Measurements from ENCODE around the gene SLC4A2. TPM values are rescaled to one million over a fixed set of nuclear protein-coding genes. Genes with fewer than 3 reads are reported as not detected.

The SLC4A2 gene
- total RNA-seq, 4 donors from 2014 or later: 39.8 to 53.7 (median 45.0) TPM

DNA sequence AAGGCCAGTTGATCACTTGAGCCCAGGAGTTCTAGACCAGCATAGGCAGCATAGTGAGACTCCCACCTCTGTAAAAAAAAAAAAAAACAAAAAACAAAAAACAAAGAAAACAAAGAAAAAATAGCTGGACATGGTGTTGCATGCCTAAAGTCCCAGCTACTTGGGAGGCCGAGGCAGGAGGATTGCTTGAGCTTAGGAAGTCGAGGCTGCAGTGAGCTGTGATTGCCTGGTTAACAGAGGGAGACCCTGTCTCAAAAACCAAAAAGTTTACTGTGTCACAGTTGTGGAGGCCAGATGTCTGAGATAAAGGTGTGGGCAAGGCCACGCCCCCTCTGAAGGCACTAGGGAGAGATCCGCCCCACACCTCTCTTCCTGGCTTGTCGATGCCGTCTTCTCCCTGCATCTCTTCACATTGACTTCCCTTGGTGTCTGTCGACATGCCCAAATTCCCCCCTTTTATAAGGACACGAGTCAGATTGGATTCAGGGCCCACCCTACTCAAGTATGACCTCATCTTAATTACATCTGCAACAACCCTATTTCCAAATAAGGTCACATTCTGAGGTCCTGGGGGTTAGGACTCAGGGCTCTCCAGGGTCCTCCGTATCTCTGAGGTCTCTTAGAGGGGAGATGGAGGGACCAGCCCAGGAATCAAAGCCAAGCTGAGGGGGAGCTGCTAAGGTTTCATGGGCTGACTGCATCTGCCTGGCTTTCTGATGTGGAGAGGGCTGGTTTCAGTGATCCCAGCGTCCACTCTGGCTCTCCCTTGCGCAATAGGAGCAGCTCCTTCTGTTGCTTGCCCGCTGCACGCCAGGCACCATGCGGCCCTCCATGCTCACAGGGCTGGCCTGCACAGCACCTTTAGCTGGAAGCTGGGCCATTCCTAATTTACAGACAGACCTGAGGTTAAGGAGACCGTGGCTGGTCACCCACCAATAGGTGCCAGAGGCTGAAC lies 50.0 kb downstream of the SLC4A2 start:
- DNase-seq: no peak

DNA sequence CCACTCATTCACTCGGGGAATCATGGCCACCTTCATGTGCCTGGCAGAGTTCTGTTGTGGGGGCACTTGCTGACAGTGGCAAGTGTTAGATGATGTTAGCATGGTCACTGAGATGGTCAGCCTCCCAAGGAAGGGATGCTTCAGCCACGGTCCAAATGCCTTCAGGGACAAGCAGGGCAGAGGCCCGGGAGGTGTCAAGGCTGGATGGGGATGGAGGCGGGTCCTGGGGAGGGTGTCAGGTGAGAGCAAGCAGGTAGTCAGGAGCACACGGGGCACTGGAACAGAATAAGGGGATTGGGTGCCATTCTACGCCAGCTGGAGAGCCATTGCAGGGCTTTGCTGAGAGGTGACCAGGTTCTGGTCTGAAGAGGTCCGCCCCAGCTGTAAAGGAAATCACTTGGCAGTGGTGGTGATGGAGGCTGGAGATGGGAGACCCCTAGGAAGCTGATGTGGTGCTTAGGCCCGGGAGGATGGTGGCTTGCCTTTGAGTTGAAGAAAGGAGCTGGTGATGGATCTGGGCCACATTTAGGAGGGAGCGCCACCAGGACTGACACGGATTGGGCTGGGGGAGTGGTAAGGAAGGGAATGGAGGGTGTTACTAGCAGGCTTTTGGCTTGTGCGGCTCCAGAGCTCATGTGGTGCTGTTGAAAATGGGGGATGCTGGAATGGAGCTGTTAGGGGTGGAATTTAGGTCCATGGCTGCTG lies 51.0 kb downstream of the SLC4A2 start:
- H3K27ac ChIP-seq: peak overlapping the region in 3 of 4 donors; percentile 14 to 45 (median 32)
- intact Hi-C loops (cut with DNase I): loop anchor here (5.0 kb wide), 1 partner anchor 83 kb away; the partner anchor contains the start of gene ABCB8

More for the DNA sequence above, 50.0 kb downstream of the SLC4A2 start:
- H3K27ac ChIP-seq: peak overlapping the region in 3 of 4 donors; percentile 32 to 60 (median 45)
- WGBS, 2 donors: 64 to 74% methylated on average over 9 to 11 of the region's 15 CpGs
- peaks cover 14 to 52% (median 24%) of the 10 kb centered on the region in 3 donors for H3K4me1 ChIP-seq
- H3K9me3 ChIP-seq: no peaks in the 10 kb centered on the region
- TF ChIP-seq POLR2A (IDR thresholded peaks at IDR 0.05): no peak
- TF ChIP-seq, protein P1, sequence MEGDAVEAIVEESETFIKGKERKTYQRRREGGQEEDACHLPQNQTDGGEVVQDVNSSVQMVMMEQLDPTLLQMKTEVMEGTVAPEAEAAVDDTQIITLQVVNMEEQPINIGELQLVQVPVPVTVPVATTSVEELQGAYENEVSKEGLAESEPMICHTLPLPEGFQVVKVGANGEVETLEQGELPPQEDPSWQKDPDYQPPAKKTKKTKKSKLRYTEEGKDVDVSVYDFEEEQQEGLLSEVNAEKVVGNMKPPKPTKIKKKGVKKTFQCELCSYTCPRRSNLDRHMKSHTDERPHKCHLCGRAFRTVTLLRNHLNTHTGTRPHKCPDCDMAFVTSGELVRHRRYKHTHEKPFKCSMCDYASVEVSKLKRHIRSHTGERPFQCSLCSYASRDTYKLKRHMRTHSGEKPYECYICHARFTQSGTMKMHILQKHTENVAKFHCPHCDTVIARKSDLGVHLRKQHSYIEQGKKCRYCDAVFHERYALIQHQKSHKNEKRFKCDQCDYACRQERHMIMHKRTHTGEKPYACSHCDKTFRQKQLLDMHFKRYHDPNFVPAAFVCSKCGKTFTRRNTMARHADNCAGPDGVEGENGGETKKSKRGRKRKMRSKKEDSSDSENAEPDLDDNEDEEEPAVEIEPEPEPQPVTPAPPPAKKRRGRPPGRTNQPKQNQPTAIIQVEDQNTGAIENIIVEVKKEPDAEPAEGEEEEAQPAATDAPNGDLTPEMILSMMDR (IDR thresholded peaks at IDR 0.05): no peak
- intact Hi-C loops (cut with DNase I): loop anchor here (5.0 to 10.0 kb wide), 2 partner anchors 82 to 215 kb away; partner anchors contain the start of gene ABCB8
- H3K4me3 ChIP-seq: no peak overlapping the region
- no peaks in the 10 kb centered on the region for H3K27me3 ChIP-seq
- no peaks in the 10 kb centered on the region for H3K36me3 ChIP-seq

DNA sequence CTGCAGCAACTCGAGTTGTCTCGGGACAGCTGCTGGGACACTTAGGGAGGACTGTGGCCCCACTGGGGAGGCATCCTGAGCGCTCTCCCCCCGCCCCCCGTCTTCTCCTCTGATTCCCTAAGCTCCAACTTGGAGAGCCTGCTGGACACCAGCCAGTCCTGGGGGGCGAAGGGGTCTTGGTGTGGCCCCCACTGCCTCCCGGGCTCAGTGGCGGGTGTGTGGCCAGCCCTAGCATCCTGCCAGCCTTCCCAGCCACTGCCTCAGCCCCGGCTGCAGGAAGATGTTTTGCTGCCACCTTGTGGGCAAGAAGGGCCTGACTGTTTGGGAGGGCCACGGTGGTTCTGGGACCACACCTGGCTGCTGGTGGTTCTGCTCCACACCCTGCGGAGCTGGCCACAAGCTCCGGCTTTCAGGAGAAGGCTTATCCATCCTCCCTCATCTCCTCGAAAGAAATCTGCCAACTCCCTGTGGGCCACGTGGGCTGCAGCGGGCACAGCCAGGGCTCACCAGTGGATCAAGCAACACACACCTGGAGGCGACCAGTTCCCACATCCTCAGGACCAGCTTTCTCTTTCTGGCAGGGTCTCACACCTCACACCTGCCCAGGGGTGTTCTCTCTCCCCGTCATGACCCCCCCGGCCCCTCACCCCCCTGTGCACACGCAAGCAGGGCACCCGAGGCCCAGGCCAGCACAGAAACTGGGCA lies 51.7 kb downstream of the SLC4A2 start:
- peak overlapping the region in 3 of 4 donors; percentile 5 to 45 (median 9) for H3K27ac ChIP-seq
- TF ChIP-seq, protein P1 (IDR thresholded peaks at IDR 0.05): peak; percentile 59 to 94 (median 88)
- TF ChIP-seq POLR2A (IDR thresholded peaks at IDR 0.05): no peak
- H3K9me3 ChIP-seq: no peaks in the 10 kb centered on the region
- WGBS, 2 donors: 31 to 32% methylated on average over 4 to 7 of the region's 20 CpGs
- H3K36me3 ChIP-seq: no peaks in the 10 kb centered on the region
- peak; percentile 16 for DNase-seq
- H3K27me3 ChIP-seq: no peaks in the 10 kb centered on the region
- H3K4me3 ChIP-seq: no peak overlapping the region
- intact Hi-C loops (cut with DNase I): loop anchor here (5.0 kb wide), 1 partner anchor 84 kb away; the partner anchor contains the start of gene ABCB8
- peaks cover 17 to 51% (median 24%) of the 10 kb centered on the region in 3 donors for H3K4me1 ChIP-seq

More for the DNA sequence above, 51.0 kb downstream of the SLC4A2 start:
- Histone ChIP-seq H3K4me1 (peaks cover 17 to 44% (median 24%) of the 10 kb centered on the region in 3 donors), H3K36me3 (no peaks in the 10 kb centered on the region), H3K27me3 (no peaks in the 10 kb centered on the region), H3K4me3 (no peak overlapping the region), H3K9me3 (no peaks in the 10 kb centered on the region)
- no peak for DNase-seq
- TF ChIP-seq, protein P1 (IDR thresholded peaks at IDR 0.05): no peak
- no peak for TF ChIP-seq POLR2A (IDR thresholded peaks at IDR 0.05)
- WGBS, 2 donors: 63 to 65% methylated on average over 10 of the region's 11 CpGs

DNA sequence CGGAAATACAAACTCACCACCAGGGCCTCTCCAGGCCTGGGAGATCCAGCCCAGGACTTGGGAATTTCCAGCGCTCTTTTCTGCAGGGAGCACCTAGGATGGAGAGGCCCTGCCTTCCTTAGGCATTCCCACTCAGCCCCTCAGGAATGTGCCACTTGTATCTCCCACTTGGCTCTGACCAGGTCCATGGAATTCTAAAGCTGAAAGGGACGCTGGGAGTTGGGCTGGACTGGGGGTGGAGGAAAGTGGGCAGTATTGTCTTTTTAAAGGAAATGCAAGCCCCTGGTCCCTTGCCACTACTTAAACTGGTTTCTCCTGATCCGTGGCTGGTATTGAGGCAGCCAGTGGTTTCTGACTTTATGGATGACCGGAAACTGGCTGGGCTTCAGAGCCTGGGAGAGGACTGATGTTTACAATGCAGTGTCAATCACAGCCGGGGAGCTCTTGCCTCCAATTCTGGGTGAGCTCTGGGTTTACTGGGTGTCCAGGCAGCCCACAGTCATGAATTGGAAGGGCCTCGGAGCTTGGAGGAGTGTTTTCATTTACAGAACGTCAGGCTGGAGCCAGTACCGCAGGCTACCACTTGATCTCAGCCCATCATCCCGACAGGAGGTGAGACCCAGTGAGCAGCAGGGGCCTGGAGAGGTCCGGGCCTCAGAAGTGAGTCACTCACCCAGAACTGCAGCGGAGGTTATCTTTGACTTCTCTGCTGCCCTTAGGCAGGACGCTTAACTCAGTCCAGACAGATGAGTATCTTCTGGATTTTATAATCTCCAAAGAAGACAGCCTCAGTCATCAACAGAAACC lies 54.2 kb downstream of the SLC4A2 start:
- no peak for DNase-seq
- Histone ChIP-seq H3K9me3 (no peaks in the 10 kb centered on the region), H3K27me3 (no peaks in the 10 kb centered on the region), H3K36me3 (peaks cover 6 to 17% (median 6%) of the 10 kb centered on the region in 3 donors), H3K4me3 (peak overlapping the region; percentile 33 to 68 (median 58)), H3K4me1 (peaks cover 21 to 73% (median 31%) of the 10 kb centered on the region in 3 donors), H3K27ac (peak overlapping the region; percentile 72 to 96 (median 88))
- intact Hi-C loops (cut with DNase I): loop anchor here (5.0 kb wide), 1 partner anchor 86 kb away; the partner anchor contains the start of gene ABCB8
- TF ChIP-seq POLR2A (IDR thresholded peaks at IDR 0.05): no peak
- TF ChIP-seq, protein P1 (IDR thresholded peaks at IDR 0.05): peak in 2 of 6 experiments; percentile 34 to 44
- 31 to 50% methylated on average over 6 to 7 of the region's 13 CpGs for WGBS, 2 donors
